ENCODE measurements around the gene ABCA12. TPM values are rescaled to one million over a fixed set of nuclear protein-coding genes. Genes with fewer than 3 reads are reported as not detected.

Gene ABCA12
- total and polyA plus RNA-seq, 9 of the 15 experiments (the other 6 are each of a cell fraction or from before 2014, with no cell fraction given) = 0.02 to 0.03 TPM; not detected in 7

DNA sequence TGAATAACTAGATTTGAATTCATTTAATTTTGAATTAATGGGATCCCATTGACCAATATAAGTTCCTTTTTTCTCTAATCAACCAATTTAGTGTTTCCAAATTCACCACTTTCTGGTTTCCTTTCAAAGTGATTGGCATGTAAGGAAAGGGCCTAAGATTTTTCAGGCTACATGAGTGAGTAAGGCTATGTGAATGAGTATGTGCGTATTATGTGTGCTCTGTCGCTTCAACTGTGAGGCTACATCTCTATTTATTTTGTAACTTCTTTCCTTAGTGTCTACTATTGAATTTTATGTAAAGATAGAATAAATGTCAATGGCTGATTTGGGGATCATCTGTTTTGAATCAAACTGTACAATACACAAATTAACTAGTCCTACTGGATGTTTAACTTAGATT lies 110.6 kb downstream of the ABCA12 start:
- H3K9me3 ChIP-seq (replicated peaks; ENCODE audit: control insufficient read depth, insufficient read depth, low read depth, low read length) = no peaks in the 10 kb centered on the region
- ATAC-seq = no peak
- ChIA-PET CTCF (ENCODE audit: low intra/inter-chr PET ratio) (no interaction called here), POLR2A (no interaction called here)
- H3K4me1 ChIP-seq (replicated peaks in 1 of 2; ENCODE audit: control insufficient read depth in 2 of 2, insufficient read depth in 2 of 2, low read length in 2 of 2) = no peaks in the 10 kb centered on the region
- TF ChIP-seq HNRNPUL1 (IDR thresholded peaks at IDR 0.05; ENCODE audit: low read length) = no peak
- no peaks in the 10 kb centered on the region for H3K27me3 ChIP-seq (ENCODE audit: control insufficient read depth in 2 of 2, insufficient read depth in 2 of 2, low read length in 2 of 2)
- intact Hi-C loops (cut with micrococcal nuclease) (no loop called here), in situ Hi-C loops (cut with MboI) (no loop called here)
- H3K36me3 ChIP-seq (ENCODE audit: control insufficient read depth, insufficient read depth, low read length) = no peaks in the 10 kb centered on the region
- no TSS peak for BruUV-seq (replicated peaks)
- H3K9ac ChIP-seq (ENCODE audit: insufficient read depth in 1 of 2, low read depth in 2 of 2, low read length in 2 of 2) = no peak overlapping the region
- H3K9me1 ChIP-seq (ENCODE audit: control insufficient read depth, insufficient read depth, low read length) = no peaks in the 10 kb centered on the region
- no peak overlapping the region for H3K27ac ChIP-seq (ENCODE audit: extremely low read depth, low read depth, low read length)
- no peaks in the 10 kb centered on the region for H4K20me1 ChIP-seq (replicated peaks; ENCODE audit: control insufficient read depth, insufficient read depth, low read length)
- H3K79me2 ChIP-seq (ENCODE audit: control insufficient read depth, insufficient read depth, low read length) = no peaks in the 10 kb centered on the region
- H2AFZ ChIP-seq (ENCODE audit: low read depth, low read length) = no peak overlapping the region
- FAIRE-seq = no peak
- H3K4me2 ChIP-seq (ENCODE audit: insufficient read depth, low read length) = no peak overlapping the region
- H3K4me3 ChIP-seq = no peak overlapping the region
- 12% methylated on average over 2 of the region's 2 CpGs for WGBS (ENCODE audit: insufficient coverage, low coverage, missing lambda C conversion rate)
- no peak for DNase-seq (ENCODE audit: extremely low read depth in 1 of 4, low spot score in 3 of 4)

DNA sequence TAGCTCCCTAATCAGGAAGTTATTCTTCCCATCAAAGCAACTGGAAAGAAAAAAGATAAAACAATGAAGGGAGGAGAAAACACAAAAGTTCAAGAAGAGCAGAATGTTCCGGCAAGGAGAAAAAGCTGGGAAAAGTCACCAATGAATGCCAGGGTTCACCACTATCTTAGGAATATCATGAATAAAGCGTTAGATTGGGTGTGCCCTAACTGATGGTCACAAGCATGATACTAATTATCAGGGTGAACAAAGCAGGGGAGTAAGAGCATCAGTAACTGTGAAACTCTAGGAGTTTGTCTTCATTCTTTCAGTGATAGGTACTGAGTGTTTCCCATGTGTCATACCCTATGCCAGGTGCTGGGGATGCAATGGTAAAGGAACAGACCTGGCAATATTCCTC lies 115.5 kb downstream of the ABCA12 start:
- no peaks in the 10 kb centered on the region for H3K9me3 ChIP-seq (replicated peaks; ENCODE audit: control insufficient read depth, insufficient read depth, low read depth, low read length)
- H3K4me3 ChIP-seq = no peak overlapping the region
- no peaks in the 10 kb centered on the region for H3K4me1 ChIP-seq (replicated peaks in 1 of 2; ENCODE audit: control insufficient read depth in 2 of 2, insufficient read depth in 2 of 2, low read length in 2 of 2)
- 15% methylated on average over 2 of the region's 2 CpGs for WGBS (ENCODE audit: insufficient coverage, low coverage, missing lambda C conversion rate)
- intact Hi-C loops (cut with micrococcal nuclease) (no loop called here), in situ Hi-C loops (cut with MboI) (no loop called here)
- DNase-seq (ENCODE audit: extremely low read depth in 1 of 4, low spot score in 3 of 4) (no peak), ATAC-seq (no peak), FAIRE-seq (no peak)
- no peaks in the 10 kb centered on the region for H4K20me1 ChIP-seq (replicated peaks; ENCODE audit: control insufficient read depth, insufficient read depth, low read length)
- H2AFZ ChIP-seq (ENCODE audit: low read depth, low read length) = no peak overlapping the region
- no peak overlapping the region for H3K4me2 ChIP-seq (ENCODE audit: insufficient read depth, low read length)
- BruUV-seq (replicated peaks) = no TSS peak
- no peak overlapping the region for H3K27ac ChIP-seq (ENCODE audit: extremely low read depth, low read depth, low read length)
- ChIA-PET POLR2A (no interaction called here), CTCF (ENCODE audit: low intra/inter-chr PET ratio) (no interaction called here)
- H3K36me3 ChIP-seq (ENCODE audit: control insufficient read depth, insufficient read depth, low read length) = no peaks in the 10 kb centered on the region
- H3K27me3 ChIP-seq (ENCODE audit: control insufficient read depth in 2 of 2, insufficient read depth in 2 of 2, low read length in 2 of 2) = no peaks in the 10 kb centered on the region
- no peaks in the 10 kb centered on the region for H3K79me2 ChIP-seq (ENCODE audit: control insufficient read depth, insufficient read depth, low read length)
- H3K9ac ChIP-seq (ENCODE audit: insufficient read depth in 1 of 2, low read depth in 2 of 2, low read length in 2 of 2) = no peak overlapping the region
- H3K9me1 ChIP-seq (ENCODE audit: control insufficient read depth, insufficient read depth, low read length) = no peaks in the 10 kb centered on the region
- TF ChIP-seq IFI16 (CRISPR knock-in tag; IDR thresholded peaks at IDR 0.05) (no peak), PML (IDR thresholded peaks at IDR 0.05; ENCODE audit: low read length) (no peak), ZFX (CRISPR knock-in tag; IDR thresholded peaks at IDR 0.05) (no peak), CCNT2 (IDR thresholded peaks at IDR 0.05; ENCODE audit: borderline replicate concordance, extremely low read depth, insufficient read length, low read depth, low read length) (no peak), ZNF695 (CRISPR knock-in tag; IDR thresholded peaks at IDR 0.05) (no peak), CEBPB (tag; IDR thresholded peaks at IDR 0.05) (no peak), ZNF766 (CRISPR knock-in tag; conservative IDR thresholded peaks at IDR 0.05) (no peak)
- TF ChIP-seq, protein P1, sequence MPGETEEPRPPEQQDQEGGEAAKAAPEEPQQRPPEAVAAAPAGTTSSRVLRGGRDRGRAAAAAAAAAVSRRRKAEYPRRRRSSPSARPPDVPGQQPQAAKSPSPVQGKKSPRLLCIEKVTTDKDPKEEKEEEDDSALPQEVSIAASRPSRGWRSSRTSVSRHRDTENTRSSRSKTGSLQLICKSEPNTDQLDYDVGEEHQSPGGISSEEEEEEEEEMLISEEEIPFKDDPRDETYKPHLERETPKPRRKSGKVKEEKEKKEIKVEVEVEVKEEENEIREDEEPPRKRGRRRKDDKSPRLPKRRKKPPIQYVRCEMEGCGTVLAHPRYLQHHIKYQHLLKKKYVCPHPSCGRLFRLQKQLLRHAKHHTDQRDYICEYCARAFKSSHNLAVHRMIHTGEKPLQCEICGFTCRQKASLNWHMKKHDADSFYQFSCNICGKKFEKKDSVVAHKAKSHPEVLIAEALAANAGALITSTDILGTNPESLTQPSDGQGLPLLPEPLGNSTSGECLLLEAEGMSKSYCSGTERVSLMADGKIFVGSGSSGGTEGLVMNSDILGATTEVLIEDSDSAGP (CRISPR knock-in tag; IDR thresholded peaks at IDR 0.05) = no peak
- TF ChIP-seq, protein P2, sequence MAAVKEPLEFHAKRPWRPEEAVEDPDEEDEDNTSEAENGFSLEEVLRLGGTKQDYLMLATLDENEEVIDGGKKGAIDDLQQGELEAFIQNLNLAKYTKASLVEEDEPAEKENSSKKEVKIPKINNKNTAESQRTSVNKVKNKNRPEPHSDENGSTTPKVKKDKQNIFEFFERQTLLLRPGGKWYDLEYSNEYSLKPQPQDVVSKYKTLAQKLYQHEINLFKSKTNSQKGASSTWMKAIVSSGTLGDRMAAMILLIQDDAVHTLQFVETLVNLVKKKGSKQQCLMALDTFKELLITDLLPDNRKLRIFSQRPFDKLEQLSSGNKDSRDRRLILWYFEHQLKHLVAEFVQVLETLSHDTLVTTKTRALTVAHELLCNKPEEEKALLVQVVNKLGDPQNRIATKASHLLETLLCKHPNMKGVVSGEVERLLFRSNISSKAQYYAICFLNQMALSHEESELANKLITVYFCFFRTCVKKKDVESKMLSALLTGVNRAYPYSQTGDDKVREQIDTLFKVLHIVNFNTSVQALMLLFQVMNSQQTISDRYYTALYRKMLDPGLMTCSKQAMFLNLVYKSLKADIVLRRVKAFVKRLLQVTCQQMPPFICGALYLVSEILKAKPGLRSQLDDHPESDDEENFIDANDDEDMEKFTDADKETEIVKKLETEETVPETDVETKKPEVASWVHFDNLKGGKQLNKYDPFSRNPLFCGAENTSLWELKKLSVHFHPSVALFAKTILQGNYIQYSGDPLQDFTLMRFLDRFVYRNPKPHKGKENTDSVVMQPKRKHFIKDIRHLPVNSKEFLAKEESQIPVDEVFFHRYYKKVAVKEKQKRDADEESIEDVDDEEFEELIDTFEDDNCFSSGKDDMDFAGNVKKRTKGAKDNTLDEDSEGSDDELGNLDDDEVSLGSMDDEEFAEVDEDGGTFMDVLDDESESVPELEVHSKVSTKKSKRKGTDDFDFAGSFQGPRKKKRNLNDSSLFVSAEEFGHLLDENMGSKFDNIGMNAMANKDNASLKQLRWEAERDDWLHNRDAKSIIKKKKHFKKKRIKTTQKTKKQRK (IDR thresholded peaks at IDR 0.05; ENCODE audit: borderline replicate concordance, low read depth, low read length) = no peak
- TF ChIP-seq, protein P3, sequence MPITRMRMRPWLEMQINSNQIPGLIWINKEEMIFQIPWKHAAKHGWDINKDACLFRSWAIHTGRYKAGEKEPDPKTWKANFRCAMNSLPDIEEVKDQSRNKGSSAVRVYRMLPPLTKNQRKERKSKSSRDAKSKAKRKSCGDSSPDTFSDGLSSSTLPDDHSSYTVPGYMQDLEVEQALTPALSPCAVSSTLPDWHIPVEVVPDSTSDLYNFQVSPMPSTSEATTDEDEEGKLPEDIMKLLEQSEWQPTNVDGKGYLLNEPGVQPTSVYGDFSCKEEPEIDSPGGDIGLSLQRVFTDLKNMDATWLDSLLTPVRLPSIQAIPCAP (CRISPR knock-in tag; IDR thresholded peaks at IDR 0.05; ENCODE audit: borderline replicate concordance) = no peak
